CD4-positive, alpha-beta T cell treated with Interleukin-15 for 1 hour (primary cell): Measurements from ENCODE around the gene SERAC1.
"Not testable (repeated sequence)": the region's sequence is repeated elsewhere in the genome, so short reads cannot be mapped to it uniquely, and the experiment has no call there.

ENCODE experiments used
- DNase-seq: peaks from one replicate; pipeline ENCODE4 v3.0.0-alpha.2; 2020

Gene SERAC1

GRCh38 chr6:158174024-158174423 is 6.0 kb upstream of the SERAC1 start:
- DNase-seq: no peak

- DNase-seq: no peak
Measured at GRCh38 chr6:158172001-158172400, 3.9 kb upstream of the SERAC1 start.

- no peak for DNase-seq
Measured at GRCh38 chr6:158170656-158171081, 2.6 kb upstream of the SERAC1 start.

GRCh38 chr6:158169634-158170033 is 1.6 kb upstream of the SERAC1 start:
- DNase-seq: not testable (repeated sequence)

GRCh38 chr6:158165919-158166416 is 2.1 kb downstream of the SERAC1 start:
- no peak for DNase-seq

- DNase-seq: no peak
Measured at GRCh38 chr6:158164579-158165170, 3.4 kb downstream of the SERAC1 start.

- no peak for DNase-seq
Measured at GRCh38 chr6:158161566-158162254, 6.4 kb downstream of the SERAC1 start.

- no peak for DNase-seq
Measured at GRCh38 chr6:158160932-158161539, 7.0 kb downstream of the SERAC1 start.

- no peak for DNase-seq
Measured at GRCh38 chr6:158158748-158159147, 9.3 kb downstream of the SERAC1 start.

GRCh38 chr6:158158123-158158522 is 9.9 kb downstream of the SERAC1 start:
- no peak for DNase-seq

GRCh38 chr6:158157064-158157764 is 10.8 kb downstream of the SERAC1 start:
- DNase-seq: no peak

GRCh38 chr6:158154816-158155215 is 13.2 kb downstream of the SERAC1 start:
- no peak for DNase-seq

GRCh38 chr6:158153576-158153975 is 14.5 kb downstream of the SERAC1 start:
- no peak for DNase-seq

- no peak for DNase-seq
Measured at GRCh38 chr6:158152659-158153058, 15.4 kb downstream of the SERAC1 start.

- DNase-seq: not testable (repeated sequence)
Measured at GRCh38 chr6:158152025-158152424, 16.0 kb downstream of the SERAC1 start.

- no peak for DNase-seq
Measured at GRCh38 chr6:158150701-158151100, 17.4 kb downstream of the SERAC1 start.

- no peak for DNase-seq
Measured at GRCh38 chr6:158149641-158150040, 18.4 kb downstream of the SERAC1 start.

- no peak for DNase-seq
Measured at GRCh38 chr6:158143700-158144099, 24.4 kb downstream of the SERAC1 start.

GRCh38 chr6:158142789-158143188 is 25.3 kb downstream of the SERAC1 start:
- DNase-seq: no peak

- no peak for DNase-seq
Measured at GRCh38 chr6:158131926-158132325, 36.1 kb downstream of the SERAC1 start.

GRCh38 chr6:158125271-158125670 is 42.8 kb downstream of the SERAC1 start:
- no peak for DNase-seq

- DNase-seq: no peak
Measured at GRCh38 chr6:158124288-158124687, 43.8 kb downstream of the SERAC1 start.

GRCh38 chr6:158122048-158122447 is 46.0 kb downstream of the SERAC1 start:
- DNase-seq: no peak

- DNase-seq: no peak
Measured at GRCh38 chr6:158121335-158121734, 46.7 kb downstream of the SERAC1 start.
